Uterus (tissue), 4 donors: ENCODE data around the gene ZDHHC8. TPM values are rescaled to one million over a fixed set of nuclear protein-coding genes. Genes with fewer than 3 reads are reported as not detected.

ENCODE experiments used
- DNase-seq, 2 donors: peaks; one replicate each; pipeline ENCODE4 v3.0.0-alpha.2; 2019 to 2020
- H3K27ac ChIP-seq, 2 donors: fragments of 200-600 bp; sonication (generic); 1 replicate in 1 of 2; 2 replicates in 1 of 2; pipeline ENCODE4 v1.5.1; 2016 to 2018
- H3K27me3 ChIP-seq, 2 donors: fragments of 200-600 bp; sonication (generic); one replicate each; pipeline ENCODE4 v1.5.1; 2018 to 2019; ENCODE audit warnings: control low read depth in 1 of 2
- H3K36me3 ChIP-seq, 2 donors: fragments of 200-600 bp; sonication (generic); one replicate each; pipeline ENCODE4 v1.5.1; 2019; ENCODE audit warnings: control low read depth in 1 of 2
- H3K4me1 ChIP-seq, 2 donors: fragments of 200-600 bp; sonication (generic); one replicate each; pipeline ENCODE4 v1.5.1; 2018 to 2019; ENCODE audit warnings: control low read depth in 1 of 2
- H3K4me3 ChIP-seq, 2 donors: fragments of 200-600 bp; sonication (generic); 1 replicate in 1 of 2; 2 replicates in 1 of 2; pipeline ENCODE4 v1.5.1; 2018 to 2019; ENCODE audit warnings: mild to moderate bottlenecking in 1 of 2
- H3K9me3 ChIP-seq, 2 donors: fragments of 200-600 bp; sonication (generic); one replicate each; pipeline ENCODE4 v1.5.1; 2019; ENCODE audit warnings: control low read depth in 1 of 2
- CTCF ChIP-seq, 4 experiments: fragments of 200-600 bp in 2 of 4; fragments of 450-650 bp in 2 of 4; sonication (generic) in 2 of 4; IDR thresholded peaks; one replicate each; pipeline ENCODE4 v1.5.1; 2016 to 2019; ENCODE audit warnings: antibody characterized with exemption in 4 of 4, mild to moderate bottlenecking in 2 of 4, moderate library complexity in 1 of 4
- POLR2A ChIP-seq, 2 donors: fragments of 450-650 bp; IDR thresholded peaks; one replicate each; pipeline ENCODE4 v1.6.1; 2016; ENCODE audit warnings: antibody characterized with exemption in 2 of 2, mild to moderate bottlenecking in 1 of 2, moderate library complexity in 1 of 2
- intact Hi-C: fragments of 100-400 bp; cut with DNase I; formaldehyde crosslinking; loops from one replicate; pipeline ENCODE4 v1.15.1; 2023; ENCODE audit warnings: low total_unique reads
- total RNA-seq, 4 donors: library from RNA; depleted of rRNA in 3 of 4; stranded (reverse); fragments of >200 nt in 3 of 4; gene quantifications; one replicate each; pipeline versions ENCODE4 v1.1.0 to v1.2.4, GENCODE V29; 2014 to 2023
- donor health status: DM: yes; HTN: yes; CAD: no.

The ZDHHC8 gene
- total RNA-seq, 4 donors from 2014 or later, result 2.4 to 87.9 (median 20.1) TPM

GRCh38 chr22:20111045-20111688, 20.4 kb upstream of the ZDHHC8 start:
- TF ChIP-seq CTCF (IDR thresholded peaks at IDR 0.05) (no peak), POLR2A (IDR thresholded peaks at IDR 0.05) (no peak)
- H3K4me3 ChIP-seq, result no peak overlapping the region
- DNase-seq, result no peak
- intact Hi-C loops, result loop anchor here (10.0 kb wide), 1 partner anchor 136 kb away; no protein-coding TSS in a partner anchor
- H3K27ac ChIP-seq, result no peak overlapping the region
- H3K27me3 ChIP-seq, result no peaks in the 10 kb centered on the region
- no peaks in the 10 kb centered on the region for H3K36me3 ChIP-seq
- H3K4me1 ChIP-seq, result peaks cover 1 to 4% of the 10 kb centered on the region in 2 donors
- H3K9me3 ChIP-seq, result no peaks in the 10 kb centered on the region

GRCh38 chr22:20111689-20112622, 19.6 kb upstream of the ZDHHC8 start:
- no peak overlapping the region for H3K27ac ChIP-seq
- no peak overlapping the region for H3K4me3 ChIP-seq
- no peaks in the 10 kb centered on the region for H3K36me3 ChIP-seq
- no peaks in the 10 kb centered on the region for H3K9me3 ChIP-seq
- no peak for DNase-seq
- intact Hi-C loops, result loop anchor here (10.0 kb wide), 1 partner anchor 137 kb away; no protein-coding TSS in a partner anchor
- TF ChIP-seq CTCF (IDR thresholded peaks at IDR 0.05), result no peak
- TF ChIP-seq POLR2A (IDR thresholded peaks at IDR 0.05), result no peak
- H3K27me3 ChIP-seq, result no peaks in the 10 kb centered on the region
- H3K4me1 ChIP-seq, result peaks cover 4 to 7% of the 10 kb centered on the region in 2 donors

GRCh38 chr22:20112623-20113511, 18.7 kb upstream of the ZDHHC8 start:
- DNase-seq, result no peak
- H3K4me1 ChIP-seq, result peaks cover 4 to 7% of the 10 kb centered on the region in 2 donors
- intact Hi-C loops, result loop anchor here (10.0 kb wide), 1 partner anchor 138 kb away; no protein-coding TSS in a partner anchor
- TF ChIP-seq CTCF (IDR thresholded peaks at IDR 0.05) (no peak), POLR2A (IDR thresholded peaks at IDR 0.05) (no peak)
- H3K9me3 ChIP-seq, result no peaks in the 10 kb centered on the region
- no peak overlapping the region for H3K27ac ChIP-seq
- no peak overlapping the region for H3K4me3 ChIP-seq
- no peaks in the 10 kb centered on the region for H3K36me3 ChIP-seq
- H3K27me3 ChIP-seq, result no peaks in the 10 kb centered on the region

GRCh38 chr22:20113551-20114310, 17.9 kb upstream of the ZDHHC8 start:
- intact Hi-C loops, result loop anchor here (10.0 kb wide), 1 partner anchor 139 kb away; no protein-coding TSS in a partner anchor
- H3K4me3 ChIP-seq, result no peak overlapping the region
- no peak overlapping the region for H3K27ac ChIP-seq
- H3K36me3 ChIP-seq, result no peaks in the 10 kb centered on the region
- H3K27me3 ChIP-seq, result no peaks in the 10 kb centered on the region
- peaks cover 4 to 7% of the 10 kb centered on the region in 2 donors for H3K4me1 ChIP-seq
- DNase-seq, result no peak
- H3K9me3 ChIP-seq, result no peaks in the 10 kb centered on the region
- no peak for TF ChIP-seq CTCF (IDR thresholded peaks at IDR 0.05)
- no peak for TF ChIP-seq POLR2A (IDR thresholded peaks at IDR 0.05)
